Testis (tissue), 2 donors: ENCODE results near the gene CD83.

Experiments used
- POLR2A ChIP-seq: fragments of 450-650 bp; IDR thresholded peaks from one replicate; pipeline ENCODE4 v1.6.1; 2017; ENCODE audit warnings: antibody characterized with exemption, mild to moderate bottlenecking, moderate library complexity
- TF ChIP-seq, protein P1 (sequence below), 3 experiments: fragments of 450-650 bp in 2 of 3; fragments of 200-600 bp in 1 of 3; sonication (generic) in 1 of 3; IDR thresholded peaks; one replicate each; pipeline ENCODE4 v1.5.1; 2016 to 2019; ENCODE audit warnings: antibody characterized with exemption in 3 of 3, mild to moderate bottlenecking in 2 of 3, moderate library complexity in 1 of 3

DNA sequence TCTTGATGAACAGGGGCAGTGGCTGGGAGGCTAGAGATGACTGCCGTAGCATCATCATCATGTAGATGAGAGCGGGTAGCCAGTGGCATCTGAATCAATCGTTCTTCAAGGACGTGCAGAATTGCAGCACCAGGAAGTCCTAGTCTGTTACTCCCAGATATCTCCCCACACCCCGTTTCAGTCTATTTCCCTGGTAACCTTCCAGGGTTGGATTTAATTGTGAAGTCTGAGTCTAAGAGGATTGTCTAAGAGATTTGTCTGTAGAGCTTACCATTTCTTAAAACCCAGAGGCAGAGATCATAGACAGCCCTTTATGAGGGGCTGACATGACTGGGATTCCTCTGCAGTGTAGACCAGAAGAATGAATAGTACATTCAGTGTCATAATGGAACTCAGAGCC lies 16.6 kb upstream of the CD83 start:
- TF ChIP-seq, protein P1, sequence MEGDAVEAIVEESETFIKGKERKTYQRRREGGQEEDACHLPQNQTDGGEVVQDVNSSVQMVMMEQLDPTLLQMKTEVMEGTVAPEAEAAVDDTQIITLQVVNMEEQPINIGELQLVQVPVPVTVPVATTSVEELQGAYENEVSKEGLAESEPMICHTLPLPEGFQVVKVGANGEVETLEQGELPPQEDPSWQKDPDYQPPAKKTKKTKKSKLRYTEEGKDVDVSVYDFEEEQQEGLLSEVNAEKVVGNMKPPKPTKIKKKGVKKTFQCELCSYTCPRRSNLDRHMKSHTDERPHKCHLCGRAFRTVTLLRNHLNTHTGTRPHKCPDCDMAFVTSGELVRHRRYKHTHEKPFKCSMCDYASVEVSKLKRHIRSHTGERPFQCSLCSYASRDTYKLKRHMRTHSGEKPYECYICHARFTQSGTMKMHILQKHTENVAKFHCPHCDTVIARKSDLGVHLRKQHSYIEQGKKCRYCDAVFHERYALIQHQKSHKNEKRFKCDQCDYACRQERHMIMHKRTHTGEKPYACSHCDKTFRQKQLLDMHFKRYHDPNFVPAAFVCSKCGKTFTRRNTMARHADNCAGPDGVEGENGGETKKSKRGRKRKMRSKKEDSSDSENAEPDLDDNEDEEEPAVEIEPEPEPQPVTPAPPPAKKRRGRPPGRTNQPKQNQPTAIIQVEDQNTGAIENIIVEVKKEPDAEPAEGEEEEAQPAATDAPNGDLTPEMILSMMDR (IDR thresholded peaks at IDR 0.05): no peak
- no peak for TF ChIP-seq POLR2A
